Lower lobe of right lung (tissue), 2 donors: Measurements from ENCODE around the gene SPAG16. TPM values are rescaled to one million over a fixed set of nuclear protein-coding genes. Genes with fewer than 3 reads are reported as not detected.
A peak's percentile ranks its signal among the peaks of the same experiment; 100 is the strongest.

Experiments used
- ATAC-seq, 2 donors: fragments of 200-7000 bp; cut with Tn5 transposase; one replicate each; pipeline ENCODE4 v1.9.1; 2020 to 2022; ENCODE audit warnings: mild to moderate bottlenecking in 2 of 2, moderate library complexity in 2 of 2
- DNase-seq: peaks from one replicate; pipeline ENCODE4 v3.0.0-alpha.2; 2020
- H3K27ac ChIP-seq: fragments of 200-600 bp; one replicate; pipeline ENCODE4 v1.8.0; 2022
- H3K27me3 ChIP-seq: fragments of 200-600 bp; one replicate; pipeline ENCODE4 v1.8.0; 2022; ENCODE audit warnings: low read depth
- H3K36me3 ChIP-seq: fragments of 200-600 bp; one replicate; pipeline ENCODE4 v1.8.0; 2022; ENCODE audit warnings: mild to moderate bottlenecking
- H3K4me1 ChIP-seq: fragments of 200-600 bp; one replicate; pipeline ENCODE4 v1.8.0; 2022
- H3K4me3 ChIP-seq: fragments of 200-600 bp; one replicate; pipeline ENCODE4 v1.8.0; 2022; ENCODE audit warnings: mild to moderate bottlenecking
- H3K9me3 ChIP-seq: fragments of 200-600 bp; one replicate; pipeline ENCODE4 v1.8.0; 2022
- CTCF ChIP-seq: fragments of 200-600 bp; IDR thresholded peaks from one replicate; pipeline ENCODE4 v1.8.0; 2022; ENCODE audit warnings: antibody characterized with exemption, mild to moderate bottlenecking
- intact Hi-C: fragments of 100-400 bp; cut with DNase I; formaldehyde crosslinking; loops from one replicate; pipeline ENCODE4 v1.11.0; 2022
- long read RNA-seq: library from polyadenylated mRNA; unstranded; transcript quantifications from one replicate; pipeline ENCODE4 v2.0.0, GENCODE V29; 2021
- total RNA-seq: library from RNA; stranded (reverse); fragmentation: NEBNext Ultra II Directional; extraction: Animal tissue kit (Norgen Biotek cat#: 25700); gene quantifications from one replicate; pipeline ENCODE4 v1.2.1, GENCODE V29; 2021
- donor health status: DM: no; HTN: yes; CAD: no; lungs with severe emphysema.

Gene SPAG16
- 16.7 TPM for total RNA-seq
- long read RNA-seq, transcript SPAG16-207 (5 exons, 1,250 nt) = major isoform, 17 of 22 reads
- long read RNA-seq, partial matches to known transcripts = 2 of 22 reads
- long read RNA-seq, other reads (novel, unspliced or antisense) = 3 of 22 reads

- intact Hi-C loops = no loop called here
- DNase-seq = peak; percentile 95
Observed at GRCh38 chr2:213284105-213285090, at the start of gene SPAG16. TSS of gene SPAG16 (plus strand) at chr2:213284464.

GRCh38 chr2:213234641-213235040, 49.6 kb upstream of the SPAG16 start:
- no peak for ATAC-seq
- no peak for DNase-seq
- Histone ChIP-seq H3K27ac (no peak overlapping the region), H3K4me1 (no peaks in the 10 kb centered on the region), H3K9me3 (no peaks in the 10 kb centered on the region), H3K27me3 (no peaks in the 10 kb centered on the region), H3K36me3 (no peaks in the 10 kb centered on the region), H3K4me3 (no peak overlapping the region)
- no peak for TF ChIP-seq CTCF
- intact Hi-C loops = no loop called here

More at GRCh38 chr2:213284105-213285090, at the start of gene SPAG16:
- Histone ChIP-seq H3K9me3 (no peaks in the 10 kb centered on the region), H3K27ac (peak within 1 kb of the TSS; percentile 78), H3K27me3 (no peaks in the 10 kb centered on the region), H3K36me3 (no peaks in the 10 kb centered on the region), H3K4me1 (peaks cover 7% of the 10 kb centered on the region), H3K4me3 (peak within 1 kb of the TSS; percentile 85)
- peak; percentile 99 to 100 for ATAC-seq
- TF ChIP-seq CTCF = no peak

- Histone ChIP-seq H3K27me3 (no peaks in the 10 kb centered on the region), H3K4me3 (no peak overlapping the region), H3K9me3 (no peaks in the 10 kb centered on the region), H3K36me3 (no peaks in the 10 kb centered on the region), H3K4me1 (no peaks in the 10 kb centered on the region), H3K27ac (no peak overlapping the region)
- DNase-seq (no peak), ATAC-seq (no peak)
- intact Hi-C loops = no loop called here
- no peak for TF ChIP-seq CTCF
Observed at GRCh38 chr2:213235741-213236140, 48.5 kb upstream of the SPAG16 start.

GRCh38 chr2:213237251-213237650, 47.0 kb upstream of the SPAG16 start:
- intact Hi-C loops = no loop called here
- H3K4me3 ChIP-seq = no peak overlapping the region
- no peaks in the 10 kb centered on the region for H3K36me3 ChIP-seq
- no peak for DNase-seq
- H3K27ac ChIP-seq = no peak overlapping the region
- ATAC-seq = no peak
- no peaks in the 10 kb centered on the region for H3K9me3 ChIP-seq
- no peaks in the 10 kb centered on the region for H3K27me3 ChIP-seq
- no peak for TF ChIP-seq CTCF
- H3K4me1 ChIP-seq = no peaks in the 10 kb centered on the region

GRCh38 chr2:213237787-213238186, 46.5 kb upstream of the SPAG16 start:
- DNase-seq (no peak), ATAC-seq (no peak)
- intact Hi-C loops = no loop called here
- H3K4me1 ChIP-seq = no peaks in the 10 kb centered on the region
- no peaks in the 10 kb centered on the region for H3K27me3 ChIP-seq
- no peak overlapping the region for H3K4me3 ChIP-seq
- no peaks in the 10 kb centered on the region for H3K36me3 ChIP-seq
- no peak overlapping the region for H3K27ac ChIP-seq
- H3K9me3 ChIP-seq = no peaks in the 10 kb centered on the region
- TF ChIP-seq CTCF = no peak
